ENCODE results near the gene NRCAM. TPM values are rescaled to one million over a fixed set of nuclear protein-coding genes. Genes with fewer than 3 reads are reported as not detected.
"Not testable (repeated sequence)": the region's sequence is repeated elsewhere in the genome, so short reads cannot be mapped to it uniquely, and the experiment has no call there.

Gene NRCAM
- total RNA-seq, 1 experiment from 2014 or later, result 45.7 TPM

DNA sequence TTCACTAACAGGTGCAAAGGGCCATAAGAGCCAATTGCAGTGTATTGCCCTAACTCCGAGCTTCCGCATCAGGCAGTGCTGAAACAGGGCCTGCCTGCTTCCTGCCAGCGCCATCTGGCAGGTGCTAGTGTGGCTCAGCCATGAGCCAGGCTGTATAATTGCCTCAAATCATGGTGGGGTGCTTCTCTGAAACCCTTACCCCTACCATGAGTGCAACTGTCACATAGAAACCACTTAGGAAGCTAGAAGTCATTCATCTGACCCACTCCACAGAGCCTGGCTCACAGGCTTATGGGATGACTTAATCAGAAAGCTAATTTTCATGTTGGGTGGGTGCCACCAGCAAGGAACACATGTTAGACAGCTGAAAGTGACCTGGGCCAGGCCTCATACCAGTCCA, 192.8 kb downstream of the NRCAM start:
- DNase-seq (ENCODE audit: low spot score), result no peak
- no peak overlapping the region for H3K27ac ChIP-seq (ENCODE audit: low read depth, low read length, poor library complexity, severe bottlenecking)
- TF ChIP-seq, protein P1, sequence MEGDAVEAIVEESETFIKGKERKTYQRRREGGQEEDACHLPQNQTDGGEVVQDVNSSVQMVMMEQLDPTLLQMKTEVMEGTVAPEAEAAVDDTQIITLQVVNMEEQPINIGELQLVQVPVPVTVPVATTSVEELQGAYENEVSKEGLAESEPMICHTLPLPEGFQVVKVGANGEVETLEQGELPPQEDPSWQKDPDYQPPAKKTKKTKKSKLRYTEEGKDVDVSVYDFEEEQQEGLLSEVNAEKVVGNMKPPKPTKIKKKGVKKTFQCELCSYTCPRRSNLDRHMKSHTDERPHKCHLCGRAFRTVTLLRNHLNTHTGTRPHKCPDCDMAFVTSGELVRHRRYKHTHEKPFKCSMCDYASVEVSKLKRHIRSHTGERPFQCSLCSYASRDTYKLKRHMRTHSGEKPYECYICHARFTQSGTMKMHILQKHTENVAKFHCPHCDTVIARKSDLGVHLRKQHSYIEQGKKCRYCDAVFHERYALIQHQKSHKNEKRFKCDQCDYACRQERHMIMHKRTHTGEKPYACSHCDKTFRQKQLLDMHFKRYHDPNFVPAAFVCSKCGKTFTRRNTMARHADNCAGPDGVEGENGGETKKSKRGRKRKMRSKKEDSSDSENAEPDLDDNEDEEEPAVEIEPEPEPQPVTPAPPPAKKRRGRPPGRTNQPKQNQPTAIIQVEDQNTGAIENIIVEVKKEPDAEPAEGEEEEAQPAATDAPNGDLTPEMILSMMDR (conservative IDR thresholded peaks at IDR 0.05; ENCODE audit: low read depth, low read length), result no peak
- no peak for TF ChIP-seq EZH2 (IDR thresholded peaks at IDR 0.05; ENCODE audit: borderline replicate concordance, low read depth, low read length, poor library complexity, severe bottlenecking)
- no peaks in the 10 kb centered on the region for H3K9me3 ChIP-seq (ENCODE audit: low read depth, low read length, poor library complexity, severe bottlenecking)
- H3K27me3 ChIP-seq (replicated peaks; ENCODE audit: insufficient read depth, low read depth, low read length, poor library complexity), result no peaks in the 10 kb centered on the region
- no TSS peak for BruUV-seq (replicated peaks)
- intact Hi-C loops (cut with micrococcal nuclease; ENCODE audit: unreplicated experiment), result no loop called here
- no peaks in the 10 kb centered on the region for H3K36me3 ChIP-seq (ENCODE audit: insufficient read depth, low read length, poor library complexity, severe bottlenecking)
- H3K4me3 ChIP-seq (ENCODE audit: low read depth, low read length, poor library complexity, severe bottlenecking), result no peak overlapping the region
- ChIA-PET CTCF (no interaction called here), POLR2A (ENCODE audit: low non-redundant PET) (no interaction called here)
- peaks cover 8% of the 10 kb centered on the region for H3K4me1 ChIP-seq (ENCODE audit: insufficient read depth, low read length, poor library complexity, severe bottlenecking)

DNA sequence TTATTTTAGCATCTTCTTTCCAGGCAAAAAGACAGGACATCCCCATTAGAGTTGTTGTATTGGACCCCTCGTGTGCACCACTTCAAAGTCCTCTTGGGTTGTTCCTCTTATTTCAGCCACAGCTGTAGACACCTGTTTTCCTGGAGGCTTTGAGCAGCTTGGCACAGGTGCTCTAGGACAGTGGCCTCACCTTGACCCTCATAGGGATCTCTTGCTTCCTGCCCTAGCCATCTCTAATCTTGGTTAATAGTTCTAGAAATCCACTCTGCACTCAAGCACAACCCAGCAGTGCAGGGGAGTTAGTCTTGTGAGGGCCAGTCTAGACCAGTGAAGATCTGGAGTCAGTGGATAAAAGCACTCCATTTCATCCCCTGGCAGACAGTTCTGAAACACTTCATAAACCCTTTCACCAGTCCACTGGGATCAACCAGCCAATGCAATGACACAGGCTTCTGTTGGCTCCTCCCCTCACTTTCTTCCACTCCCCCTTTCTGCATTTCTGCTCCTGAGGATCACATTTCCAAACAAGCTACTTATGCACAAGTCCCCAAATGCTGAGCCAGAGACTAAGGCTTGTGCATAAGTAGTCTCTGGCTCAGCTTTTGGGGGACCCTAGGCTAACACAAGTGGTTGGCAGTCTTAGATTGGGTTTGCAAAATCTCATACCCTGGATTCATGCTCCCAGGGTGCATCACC, 194.5 kb downstream of the NRCAM start:
- CTCF ChIA-PET, result no interaction called here
- BruUV-seq (replicated peaks), result no TSS peak
- TF ChIP-seq EZH2 (IDR thresholded peaks at IDR 0.05; ENCODE audit: borderline replicate concordance, low read depth, low read length, poor library complexity, severe bottlenecking), result no peak
- TF ChIP-seq, protein P1 (conservative IDR thresholded peaks at IDR 0.05; ENCODE audit: low read depth, low read length), result no peak
- H3K4me1 ChIP-seq (ENCODE audit: insufficient read depth, low read length, poor library complexity, severe bottlenecking), result peaks cover 8% of the 10 kb centered on the region
- DNase-seq (ENCODE audit: low spot score), result peak; percentile 58
- POLR2A ChIA-PET (ENCODE audit: low non-redundant PET), result no interaction called here
- H3K4me3 ChIP-seq (ENCODE audit: low read depth, low read length, poor library complexity, severe bottlenecking), result no peak overlapping the region
- no peaks in the 10 kb centered on the region for H3K9me3 ChIP-seq (ENCODE audit: low read depth, low read length, poor library complexity, severe bottlenecking)
- no peak overlapping the region for H3K27ac ChIP-seq (ENCODE audit: low read depth, low read length, poor library complexity, severe bottlenecking)
- no peaks in the 10 kb centered on the region for H3K27me3 ChIP-seq (replicated peaks; ENCODE audit: insufficient read depth, low read depth, low read length, poor library complexity)
- no peaks in the 10 kb centered on the region for H3K36me3 ChIP-seq (ENCODE audit: insufficient read depth, low read length, poor library complexity, severe bottlenecking)
- intact Hi-C loops (cut with micrococcal nuclease; ENCODE audit: unreplicated experiment), result no loop called here

DNA sequence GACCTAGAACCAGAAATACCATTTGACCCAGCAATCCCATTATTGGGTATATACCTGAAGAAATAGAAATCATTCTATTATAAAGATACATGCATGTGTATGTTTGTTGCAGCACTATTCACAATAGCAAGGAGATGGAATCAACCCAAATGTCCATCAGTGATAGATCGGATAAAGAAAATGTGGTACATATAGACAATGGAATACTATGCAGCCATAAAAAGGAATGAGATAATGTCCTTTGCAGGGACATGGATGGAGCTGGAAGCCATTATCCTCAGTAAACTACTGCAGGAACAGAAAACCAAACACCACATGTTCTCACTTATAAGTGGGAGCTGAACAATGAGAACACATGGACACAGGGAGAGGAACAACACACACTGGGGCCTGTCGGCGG, 196.8 kb downstream of the NRCAM start:
- intact Hi-C loops (cut with micrococcal nuclease; ENCODE audit: unreplicated experiment); H3K9me3 ChIP-seq (ENCODE audit: low read depth, low read length, poor library complexity, severe bottlenecking); CTCF ChIA-PET; H3K27me3 ChIP-seq (replicated peaks; ENCODE audit: insufficient read depth, low read depth, low read length, poor library complexity); BruUV-seq (replicated peaks); H3K4me1 ChIP-seq (ENCODE audit: insufficient read depth, low read length, poor library complexity, severe bottlenecking); H3K27ac ChIP-seq (ENCODE audit: low read depth, low read length, poor library complexity, severe bottlenecking); H3K36me3 ChIP-seq (ENCODE audit: insufficient read depth, low read length, poor library complexity, severe bottlenecking); H3K4me3 ChIP-seq (ENCODE audit: low read depth, low read length, poor library complexity, severe bottlenecking); POLR2A ChIA-PET (ENCODE audit: low non-redundant PET); DNase-seq (ENCODE audit: low spot score): not testable (repeated sequence)

DNA sequence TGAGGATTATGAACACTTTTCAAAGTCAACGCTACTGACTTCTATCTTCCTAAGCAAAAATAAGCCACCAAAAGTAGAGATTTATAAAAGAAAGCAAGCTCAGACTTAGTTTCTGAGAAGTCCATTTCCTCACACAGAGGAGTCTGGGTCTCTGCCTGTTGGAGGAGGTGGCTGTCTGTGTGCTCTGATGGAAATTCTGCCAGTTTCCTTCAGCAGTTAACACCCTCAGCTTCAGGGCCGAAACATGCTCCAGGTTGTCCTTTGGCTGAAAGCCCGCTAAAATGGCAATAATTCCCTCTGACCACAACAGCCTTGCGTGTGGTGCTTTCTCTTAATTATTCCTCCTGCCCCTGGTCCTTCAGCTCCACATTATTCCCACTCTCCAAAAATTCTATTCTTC, 198.3 kb downstream of the NRCAM start:
- Histone ChIP-seq H3K36me3 (ENCODE audit: insufficient read depth, low read length, poor library complexity, severe bottlenecking) (no peaks in the 10 kb centered on the region), H3K9me3 (ENCODE audit: low read depth, low read length, poor library complexity, severe bottlenecking) (no peaks in the 10 kb centered on the region), H3K27ac (ENCODE audit: low read depth, low read length, poor library complexity, severe bottlenecking) (no peak overlapping the region), H3K4me1 (ENCODE audit: insufficient read depth, low read length, poor library complexity, severe bottlenecking) (peaks cover 8% of the 10 kb centered on the region), H3K27me3 (replicated peaks; ENCODE audit: insufficient read depth, low read depth, low read length, poor library complexity) (no peaks in the 10 kb centered on the region), H3K4me3 (ENCODE audit: low read depth, low read length, poor library complexity, severe bottlenecking) (no peak overlapping the region)
- no peak for DNase-seq (ENCODE audit: low spot score)
- POLR2A ChIA-PET (ENCODE audit: low non-redundant PET), result no interaction called here
- no TSS peak for BruUV-seq (replicated peaks)
- TF ChIP-seq EZH2 (IDR thresholded peaks at IDR 0.05; ENCODE audit: borderline replicate concordance, low read depth, low read length, poor library complexity, severe bottlenecking), result no peak
- TF ChIP-seq, protein P1 (conservative IDR thresholded peaks at IDR 0.05; ENCODE audit: low read depth, low read length), result no peak
- CTCF ChIA-PET, result no interaction called here
- intact Hi-C loops (cut with micrococcal nuclease; ENCODE audit: unreplicated experiment), result no loop called here

Data from A673 (cell line).